HepG2 (cell line): ENCODE results near the gene CXCR5. TPM values are rescaled to one million over a fixed set of nuclear protein-coding genes. Genes with fewer than 3 reads are reported as not detected.

Experiments used
- AHDC1 ChIP-seq: sonication (generic); formaldehyde crosslinking; IDR thresholded peaks from 2 replicates; pipeline ENCODE4 v1.5.1; 2020; ENCODE audit warnings: mild to moderate bottlenecking, missing genetic modification reagents, borderline replicate concordance
- BATF2 ChIP-seq: sonication (generic); formaldehyde crosslinking; IDR thresholded peaks from 2 replicates; pipeline ENCODE4 v1.8.0; 2022; ENCODE audit warnings: mild to moderate bottlenecking, missing genetic modification reagents, moderate library complexity
- HOMEZ ChIP-seq: IDR thresholded peaks from 2 replicates; pipeline ENCODE4 v1.6.1; 2016; ENCODE audit warnings: low read depth
- MYPOP ChIP-seq: sonication (generic); formaldehyde crosslinking; IDR thresholded peaks from 2 replicates; pipeline ENCODE4 v1.8.1; 2023; ENCODE audit warnings: mild to moderate bottlenecking, moderate library complexity, missing genetic modification reagents
- NFE2L2 ChIP-seq: fragments of 150-350 bp; IDR thresholded peaks from 2 replicates; pipeline ENCODE4 v1.6.1; 2014; ENCODE audit warnings: low read length
- ZBTB20 ChIP-seq: sonication (generic); formaldehyde crosslinking; IDR thresholded peaks from 2 replicates; pipeline ENCODE4 v1.8.1; 2023; ENCODE audit warnings: missing genetic modification reagents, low read depth, mild to moderate bottlenecking, borderline replicate concordance
- ZNF205 ChIP-seq: IDR thresholded peaks from 2 replicates; pipeline ENCODE4 v1.6.1; 2018; ENCODE audit warnings: missing biosample characterization, missing genetic modification reagents
- ZNF317 ChIP-seq: sonication (generic); formaldehyde crosslinking; IDR thresholded peaks from 2 replicates; pipeline ENCODE4 v1.5.0; 2020; ENCODE audit warnings: mild to moderate bottlenecking, missing genetic modification reagents
- ZNF616 ChIP-seq: sonication (generic); formaldehyde crosslinking; IDR thresholded peaks from 2 replicates; pipeline ENCODE4 v1.5.0; 2020; ENCODE audit warnings: low read depth, mild to moderate bottlenecking, missing genetic modification reagents
- ZNF660 ChIP-seq: sonication (generic); formaldehyde crosslinking; IDR thresholded peaks from 2 replicates; pipeline ENCODE4 v1.5.1; 2020; ENCODE audit warnings: mild to moderate bottlenecking, low read depth, missing genetic modification reagents, borderline replicate concordance
- ZNF75D ChIP-seq: sonication (generic); formaldehyde crosslinking; IDR thresholded peaks from 2 replicates; pipeline ENCODE4 v1.8.1; 2023; ENCODE audit warnings: missing genetic modification reagents, mild to moderate bottlenecking, borderline replicate concordance
- polyA plus RNA-seq, 8 experiments: library from polyadenylated mRNA; depleted of rRNA in 3 of 8; stranded (reverse) in 7 of 8; unstranded in 1 of 8; fragments of >200 nt; fragmentation: Illumina TruSeq in 4 of 8; extraction: Trizol in 4 of 8; gene quantifications; 2 replicates each; pipeline versions ENCODE4 v1.2.1 to v1.2.3, GENCODE V29; 2011 to 2016; ENCODE audit warnings: low read depth in 4 of 8, missing spikeins in 1 of 8, mixed read lengths in 1 of 8; ENCODE audit not compliant: insufficient read depth in 1 of 8
- total RNA-seq, 5 experiments: library from RNA; depleted of rRNA; stranded (reverse); fragments of >200 nt; fragmentation: Illumina TruSeq; extraction: Trizol; gene quantifications; 2 replicates each; pipeline ENCODE4 v1.2.3, GENCODE V29; 2016; ENCODE audit warnings: low read depth in 1 of 5
- TF ChIP-seq, protein P1 (sequence below): sonication (generic); formaldehyde crosslinking; IDR thresholded peaks from 2 replicates; pipeline ENCODE4 v1.4.0; 2020; ENCODE audit warnings: missing genetic modification reagents, borderline replicate concordance
- TF ChIP-seq, protein P2 (sequence below): sonication (generic); formaldehyde crosslinking; IDR thresholded peaks from 2 replicates; pipeline ENCODE4 v1.8.1; 2022; ENCODE audit warnings: low read depth, mild to moderate bottlenecking, missing genetic modification reagents

The CXCR5 gene
- total and polyA plus RNA-seq, 2 of the 13 experiments (the other 11 are each of a cell fraction or from before 2014, with no cell fraction given) = not detected

DNA sequence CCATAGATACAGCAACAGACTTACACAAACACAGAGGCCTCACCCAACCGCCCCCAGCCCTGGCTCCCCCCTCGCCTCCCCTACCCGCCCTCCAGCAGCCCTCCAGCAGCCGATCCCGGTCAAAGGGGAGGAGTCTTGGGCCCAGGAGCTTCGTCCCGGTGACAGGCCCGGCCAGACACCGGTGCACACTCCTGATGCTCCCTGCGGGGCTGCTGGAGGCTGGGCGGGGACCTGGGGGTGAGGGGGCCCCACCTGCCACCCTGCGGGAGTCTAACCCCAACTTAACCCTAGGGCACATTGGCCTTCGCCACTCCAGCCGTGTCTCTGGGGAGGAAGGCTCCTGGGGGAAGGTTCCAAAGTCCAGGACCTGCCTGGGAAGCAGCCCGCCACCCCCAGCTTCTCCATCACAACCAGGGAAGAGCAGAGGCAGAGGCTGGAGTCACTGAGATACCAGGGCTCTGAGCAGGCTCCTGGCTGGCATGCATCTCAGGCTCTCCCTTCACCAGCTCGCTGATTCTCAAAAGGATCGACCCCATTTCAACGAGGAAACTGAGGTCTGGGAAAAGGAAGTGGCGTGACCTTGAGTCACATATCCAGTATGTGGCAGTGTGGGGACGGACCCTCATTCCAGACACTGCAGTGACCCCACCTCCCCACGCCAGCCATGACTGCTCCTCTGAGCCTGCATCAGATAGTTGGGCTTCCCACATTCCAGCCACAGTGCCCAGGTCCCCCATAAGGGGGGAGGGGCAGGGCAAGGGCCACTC is 27.6 kb downstream of the CXCR5 start (continued):
- TF ChIP-seq, protein P1, sequence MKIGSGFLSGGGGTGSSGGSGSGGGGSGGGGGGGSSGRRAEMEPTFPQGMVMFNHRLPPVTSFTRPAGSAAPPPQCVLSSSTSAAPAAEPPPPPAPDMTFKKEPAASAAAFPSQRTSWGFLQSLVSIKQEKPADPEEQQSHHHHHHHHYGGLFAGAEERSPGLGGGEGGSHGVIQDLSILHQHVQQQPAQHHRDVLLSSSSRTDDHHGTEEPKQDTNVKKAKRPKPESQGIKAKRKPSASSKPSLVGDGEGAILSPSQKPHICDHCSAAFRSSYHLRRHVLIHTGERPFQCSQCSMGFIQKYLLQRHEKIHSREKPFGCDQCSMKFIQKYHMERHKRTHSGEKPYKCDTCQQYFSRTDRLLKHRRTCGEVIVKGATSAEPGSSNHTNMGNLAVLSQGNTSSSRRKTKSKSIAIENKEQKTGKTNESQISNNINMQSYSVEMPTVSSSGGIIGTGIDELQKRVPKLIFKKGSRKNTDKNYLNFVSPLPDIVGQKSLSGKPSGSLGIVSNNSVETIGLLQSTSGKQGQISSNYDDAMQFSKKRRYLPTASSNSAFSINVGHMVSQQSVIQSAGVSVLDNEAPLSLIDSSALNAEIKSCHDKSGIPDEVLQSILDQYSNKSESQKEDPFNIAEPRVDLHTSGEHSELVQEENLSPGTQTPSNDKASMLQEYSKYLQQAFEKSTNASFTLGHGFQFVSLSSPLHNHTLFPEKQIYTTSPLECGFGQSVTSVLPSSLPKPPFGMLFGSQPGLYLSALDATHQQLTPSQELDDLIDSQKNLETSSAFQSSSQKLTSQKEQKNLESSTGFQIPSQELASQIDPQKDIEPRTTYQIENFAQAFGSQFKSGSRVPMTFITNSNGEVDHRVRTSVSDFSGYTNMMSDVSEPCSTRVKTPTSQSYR (CRISPR knock-in tag) = no peak
- TF ChIP-seq ZNF317 (CRISPR knock-in tag) (no peak), ZBTB20 (CRISPR knock-in tag) (no peak), BATF2 (CRISPR knock-in tag) (no peak), NFE2L2 (no peak), ZNF75D (CRISPR knock-in tag) (no peak), ZNF660 (CRISPR knock-in tag) (no peak), ZNF616 (CRISPR knock-in tag) (no peak), AHDC1 (CRISPR knock-in tag) (peak; percentile 37; the same call in 1 of the 2 replicates), HOMEZ (CRISPR knock-in tag) (no peak), MYPOP (CRISPR knock-in tag) (no peak), ZNF205 (no peak; the same call in 1 of the 2 replicates)
- TF ChIP-seq, protein P2, sequence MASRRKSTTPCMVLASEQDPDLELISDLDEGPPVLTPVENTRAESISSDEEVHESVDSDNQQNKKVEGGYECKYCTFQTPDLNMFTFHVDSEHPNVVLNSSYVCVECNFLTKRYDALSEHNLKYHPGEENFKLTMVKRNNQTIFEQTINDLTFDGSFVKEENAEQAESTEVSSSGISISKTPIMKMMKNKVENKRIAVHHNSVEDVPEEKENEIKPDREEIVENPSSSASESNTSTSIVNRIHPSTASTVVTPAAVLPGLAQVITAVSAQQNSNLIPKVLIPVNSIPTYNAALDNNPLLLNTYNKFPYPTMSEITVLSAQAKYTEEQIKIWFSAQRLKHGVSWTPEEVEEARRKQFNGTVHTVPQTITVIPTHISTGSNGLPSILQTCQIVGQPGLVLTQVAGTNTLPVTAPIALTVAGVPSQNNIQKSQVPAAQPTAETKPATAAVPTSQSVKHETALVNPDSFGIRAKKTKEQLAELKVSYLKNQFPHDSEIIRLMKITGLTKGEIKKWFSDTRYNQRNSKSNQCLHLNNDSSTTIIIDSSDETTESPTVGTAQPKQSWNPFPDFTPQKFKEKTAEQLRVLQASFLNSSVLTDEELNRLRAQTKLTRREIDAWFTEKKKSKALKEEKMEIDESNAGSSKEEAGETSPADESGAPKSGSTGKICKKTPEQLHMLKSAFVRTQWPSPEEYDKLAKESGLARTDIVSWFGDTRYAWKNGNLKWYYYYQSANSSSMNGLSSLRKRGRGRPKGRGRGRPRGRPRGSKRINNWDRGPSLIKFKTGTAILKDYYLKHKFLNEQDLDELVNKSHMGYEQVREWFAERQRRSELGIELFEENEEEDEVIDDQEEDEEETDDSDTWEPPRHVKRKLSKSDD = no peak
